ENCODE measurements around the gene BYSL.
A peak's percentile ranks its signal among the peaks of the same experiment; 100 is the strongest.

DNA sequence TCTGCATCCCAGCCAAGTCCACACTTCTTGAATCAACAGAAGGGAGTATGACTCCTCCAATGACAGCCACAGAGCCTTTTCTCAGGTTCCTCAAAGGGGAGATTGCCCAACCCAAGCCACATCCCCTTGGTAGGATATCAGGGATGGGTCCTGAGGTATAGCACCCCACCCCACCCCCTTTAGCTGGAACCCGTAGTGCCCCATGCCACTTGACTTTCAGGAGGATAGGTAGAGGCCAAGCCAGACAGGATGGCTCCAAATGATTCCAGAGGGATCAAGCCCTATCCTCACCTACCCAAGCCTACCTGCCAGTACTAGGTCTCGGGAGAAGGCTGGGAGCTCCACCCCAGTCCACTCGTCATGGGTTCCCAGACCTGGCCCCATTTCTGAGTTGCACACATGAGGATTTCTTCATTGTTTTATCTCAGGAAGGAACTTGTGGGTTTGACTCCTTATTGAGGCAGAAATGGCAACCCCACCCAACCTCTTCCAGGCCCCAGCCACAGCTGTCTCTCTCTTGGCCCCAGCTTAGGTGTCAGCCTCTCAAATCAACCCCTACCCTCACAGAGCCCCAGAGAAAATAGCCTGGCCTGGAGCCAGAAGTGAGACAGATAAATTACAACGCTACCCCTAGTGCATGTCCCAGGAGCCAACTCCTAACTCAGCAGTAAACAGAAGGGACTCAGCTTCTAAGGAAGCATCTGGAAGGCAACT is 16.7 kb downstream of the BYSL start:
- no peak for TF ChIP-seq ZNF217 (CRISPR knock-in tag; IDR thresholded peaks at IDR 0.05)
- TF ChIP-seq ZKSCAN1 (IDR thresholded peaks at IDR 0.05; ENCODE audit: low read depth, low read length) = no peak
- TF ChIP-seq TRIM28 (IDR thresholded peaks at IDR 0.05) = no peak
- no peak for TF ChIP-seq PHF8 (IDR thresholded peaks at IDR 0.05; ENCODE audit: borderline replicate concordance, low read length)
- no peak for TF ChIP-seq FOXM1 (IDR thresholded peaks at IDR 0.05; ENCODE audit: low read depth)
- no peak for TF ChIP-seq FOXM1 (CRISPR knock-in tag; IDR thresholded peaks at IDR 0.05; ENCODE audit: low read depth)
- TF ChIP-seq, protein P1, sequence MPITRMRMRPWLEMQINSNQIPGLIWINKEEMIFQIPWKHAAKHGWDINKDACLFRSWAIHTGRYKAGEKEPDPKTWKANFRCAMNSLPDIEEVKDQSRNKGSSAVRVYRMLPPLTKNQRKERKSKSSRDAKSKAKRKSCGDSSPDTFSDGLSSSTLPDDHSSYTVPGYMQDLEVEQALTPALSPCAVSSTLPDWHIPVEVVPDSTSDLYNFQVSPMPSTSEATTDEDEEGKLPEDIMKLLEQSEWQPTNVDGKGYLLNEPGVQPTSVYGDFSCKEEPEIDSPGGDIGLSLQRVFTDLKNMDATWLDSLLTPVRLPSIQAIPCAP (CRISPR knock-in tag; IDR thresholded peaks at IDR 0.05; ENCODE audit: borderline replicate concordance) = no peak
- TF ChIP-seq, protein P2, sequence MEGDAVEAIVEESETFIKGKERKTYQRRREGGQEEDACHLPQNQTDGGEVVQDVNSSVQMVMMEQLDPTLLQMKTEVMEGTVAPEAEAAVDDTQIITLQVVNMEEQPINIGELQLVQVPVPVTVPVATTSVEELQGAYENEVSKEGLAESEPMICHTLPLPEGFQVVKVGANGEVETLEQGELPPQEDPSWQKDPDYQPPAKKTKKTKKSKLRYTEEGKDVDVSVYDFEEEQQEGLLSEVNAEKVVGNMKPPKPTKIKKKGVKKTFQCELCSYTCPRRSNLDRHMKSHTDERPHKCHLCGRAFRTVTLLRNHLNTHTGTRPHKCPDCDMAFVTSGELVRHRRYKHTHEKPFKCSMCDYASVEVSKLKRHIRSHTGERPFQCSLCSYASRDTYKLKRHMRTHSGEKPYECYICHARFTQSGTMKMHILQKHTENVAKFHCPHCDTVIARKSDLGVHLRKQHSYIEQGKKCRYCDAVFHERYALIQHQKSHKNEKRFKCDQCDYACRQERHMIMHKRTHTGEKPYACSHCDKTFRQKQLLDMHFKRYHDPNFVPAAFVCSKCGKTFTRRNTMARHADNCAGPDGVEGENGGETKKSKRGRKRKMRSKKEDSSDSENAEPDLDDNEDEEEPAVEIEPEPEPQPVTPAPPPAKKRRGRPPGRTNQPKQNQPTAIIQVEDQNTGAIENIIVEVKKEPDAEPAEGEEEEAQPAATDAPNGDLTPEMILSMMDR (IDR thresholded peaks at IDR 0.05 in 2 of 3, conservative IDR thresholded peaks at IDR 0.05 in 1 of 3; ENCODE audit: insufficient read depth in 2 of 3, low read depth in 1 of 3, low read length in 3 of 3) = no peak
- TF ChIP-seq BRCA1 (IDR thresholded peaks at IDR 0.05) = no peak
- TF ChIP-seq BRCA1 (CRISPR knock-in tag; IDR thresholded peaks at IDR 0.05) = no peak
- no peak for TF ChIP-seq HNRNPLL (IDR thresholded peaks at IDR 0.05; ENCODE audit: low read depth, low read length, poor library complexity, severe bottlenecking)
- TF ChIP-seq EP300 (IDR thresholded peaks at IDR 0.05; ENCODE audit: low read length) = peak; percentile 16
- TF ChIP-seq, protein P3, sequence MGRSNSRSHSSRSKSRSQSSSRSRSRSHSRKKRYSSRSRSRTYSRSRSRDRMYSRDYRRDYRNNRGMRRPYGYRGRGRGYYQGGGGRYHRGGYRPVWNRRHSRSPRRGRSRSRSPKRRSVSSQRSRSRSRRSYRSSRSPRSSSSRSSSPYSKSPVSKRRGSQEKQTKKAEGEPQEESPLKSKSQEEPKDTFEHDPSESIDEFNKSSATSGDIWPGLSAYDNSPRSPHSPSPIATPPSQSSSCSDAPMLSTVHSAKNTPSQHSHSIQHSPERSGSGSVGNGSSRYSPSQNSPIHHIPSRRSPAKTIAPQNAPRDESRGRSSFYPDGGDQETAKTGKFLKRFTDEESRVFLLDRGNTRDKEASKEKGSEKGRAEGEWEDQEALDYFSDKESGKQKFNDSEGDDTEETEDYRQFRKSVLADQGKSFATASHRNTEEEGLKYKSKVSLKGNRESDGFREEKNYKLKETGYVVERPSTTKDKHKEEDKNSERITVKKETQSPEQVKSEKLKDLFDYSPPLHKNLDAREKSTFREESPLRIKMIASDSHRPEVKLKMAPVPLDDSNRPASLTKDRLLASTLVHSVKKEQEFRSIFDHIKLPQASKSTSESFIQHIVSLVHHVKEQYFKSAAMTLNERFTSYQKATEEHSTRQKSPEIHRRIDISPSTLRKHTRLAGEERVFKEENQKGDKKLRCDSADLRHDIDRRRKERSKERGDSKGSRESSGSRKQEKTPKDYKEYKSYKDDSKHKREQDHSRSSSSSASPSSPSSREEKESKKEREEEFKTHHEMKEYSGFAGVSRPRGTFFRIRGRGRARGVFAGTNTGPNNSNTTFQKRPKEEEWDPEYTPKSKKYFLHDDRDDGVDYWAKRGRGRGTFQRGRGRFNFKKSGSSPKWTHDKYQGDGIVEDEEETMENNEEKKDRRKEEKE (IDR thresholded peaks at IDR 0.05; ENCODE audit: borderline replicate concordance in 1 of 2, control insufficient read depth in 1 of 2, low read depth in 2 of 2, low read length in 1 of 2) = no peak
- TF ChIP-seq MED1 (CRISPR knock-in tag; IDR thresholded peaks at IDR 0.05; ENCODE audit: borderline replicate concordance) = no peak
- TF ChIP-seq GABPB1 (CRISPR knock-in tag; IDR thresholded peaks at IDR 0.05) = peak; percentile 22; the same call in 1 of the 2 replicates
